ENCODE data around the gene ACKR4. TPM values are rescaled to one million over a fixed set of nuclear protein-coding genes. Genes with fewer than 3 reads are reported as not detected.

The ACKR4 gene
- total RNA-seq, 1 donor from 2014 or later: 8.5 TPM

GRCh38 chr3:132587401-132587800 lies 9.7 kb upstream of the ACKR4 start:
- H3K9me3 ChIP-seq: no peaks in the 10 kb centered on the region
- no peak for DNase-seq
- no peaks in the 10 kb centered on the region for H3K4me1 ChIP-seq
- ATAC-seq: no peak
- intact Hi-C loops (cut with DNase I): no loop called here
- no peak overlapping the region for H3K4me3 ChIP-seq
- no peaks in the 10 kb centered on the region for H3K27me3 ChIP-seq (ENCODE audit: low read depth)
- TF ChIP-seq CTCF (IDR thresholded peaks at IDR 0.05): no peak
- no peak overlapping the region for H3K27ac ChIP-seq
- no peaks in the 10 kb centered on the region for H3K36me3 ChIP-seq

GRCh38 chr3:132592216-132592615 lies 4.9 kb upstream of the ACKR4 start:
- H3K9me3 ChIP-seq: no peaks in the 10 kb centered on the region
- intact Hi-C loops (cut with DNase I): no loop called here
- no peak for TF ChIP-seq CTCF (IDR thresholded peaks at IDR 0.05)
- DNase-seq: no peak
- no peak overlapping the region for H3K4me3 ChIP-seq
- H3K27ac ChIP-seq: no peak overlapping the region
- H3K4me1 ChIP-seq: peaks cover 6% of the 10 kb centered on the region
- no peaks in the 10 kb centered on the region for H3K36me3 ChIP-seq
- H3K27me3 ChIP-seq (ENCODE audit: low read depth): no peaks in the 10 kb centered on the region
- no peak for ATAC-seq

- Histone ChIP-seq H3K4me1 (peaks cover 7% of the 10 kb centered on the region), H3K4me3 (no peak overlapping the region), H3K9me3 (no peaks in the 10 kb centered on the region), H3K27me3 (ENCODE audit: low read depth) (no peaks in the 10 kb centered on the region), H3K27ac (no peak overlapping the region), H3K36me3 (no peaks in the 10 kb centered on the region)
- DNase-seq (no peak), ATAC-seq (no peak)
- no peak for TF ChIP-seq CTCF (IDR thresholded peaks at IDR 0.05)
- intact Hi-C loops (cut with DNase I): no loop called here
These were observed 3.7 kb upstream of the ACKR4 start for GRCh38 chr3:132593241-132593946.

GRCh38 chr3:132593947-132594323 lies 3.1 kb upstream of the ACKR4 start:
- Histone ChIP-seq H3K4me1 (peaks cover 12% of the 10 kb centered on the region), H3K27me3 (ENCODE audit: low read depth) (no peaks in the 10 kb centered on the region), H3K27ac (no peak overlapping the region), H3K36me3 (no peaks in the 10 kb centered on the region), H3K4me3 (no peak overlapping the region), H3K9me3 (no peaks in the 10 kb centered on the region)
- DNase-seq (no peak), ATAC-seq (no peak)
- intact Hi-C loops (cut with DNase I): no loop called here
- TF ChIP-seq CTCF (IDR thresholded peaks at IDR 0.05): no peak

- H3K36me3 ChIP-seq: no peaks in the 10 kb centered on the region
- no peak for TF ChIP-seq CTCF (IDR thresholded peaks at IDR 0.05)
- intact Hi-C loops (cut with DNase I): no loop called here
- no peaks in the 10 kb centered on the region for H3K9me3 ChIP-seq
- H3K4me1 ChIP-seq: peaks cover 14% of the 10 kb centered on the region
- no peaks in the 10 kb centered on the region for H3K27me3 ChIP-seq (ENCODE audit: low read depth)
- DNase-seq: no peak
- H3K27ac ChIP-seq: no peak overlapping the region
- no peak for ATAC-seq
- H3K4me3 ChIP-seq: no peak overlapping the region
These were observed 2.6 kb upstream of the ACKR4 start for GRCh38 chr3:132594498-132594897.
